Thyroid gland (tissue), 4 donors: ENCODE measurements around the gene ENTHD1. TPM values are rescaled to one million over a fixed set of nuclear protein-coding genes. Genes with fewer than 3 reads are reported as not detected.

Experiments used
- DNase-seq, 2 donors: peaks; one replicate each; pipeline ENCODE4 v3.0.0-alpha.2; 2019
- H3K27ac ChIP-seq, 3 donors: fragments of 200-600 bp; sonication (generic); 1 replicate in 2 of 3; 2 replicates in 1 of 3; pipeline ENCODE4 v1.5.1; 2016 to 2019; ENCODE audit warnings: mild to moderate bottlenecking in 1 of 3, moderate library complexity in 1 of 3
- H3K27me3 ChIP-seq: fragments of 200-600 bp; sonication (generic); one replicate; pipeline ENCODE4 v1.5.1; 2019
- H3K36me3 ChIP-seq, 2 donors: fragments of 200-600 bp; sonication (generic); one replicate each; pipeline ENCODE4 v1.5.1; 2016 to 2019
- H3K4me1 ChIP-seq, 2 donors: fragments of 200-600 bp; sonication (generic); one replicate each; pipeline ENCODE4 v1.5.1; 2017 to 2019
- H3K4me3 ChIP-seq, 3 donors: fragments of 200-600 bp; sonication (generic); replicated peaks in 1 of 3; 1 replicate in 2 of 3; 2 replicates in 1 of 3; pipeline ENCODE4 v1.5.1; 2016; ENCODE audit warnings: mild to moderate bottlenecking in 1 of 3
- H3K9me3 ChIP-seq: fragments of 200-600 bp; sonication (generic); one replicate; pipeline ENCODE4 v1.5.1; 2017
- CTCF ChIP-seq, 6 experiments: fragments of 200-600 bp in 3 of 6; fragments of 450-650 bp in 3 of 6; sonication (generic) in 3 of 6; IDR thresholded peaks; one replicate each; pipeline ENCODE4 v1.5.1; 2016 to 2019; ENCODE audit warnings: antibody characterized with exemption in 6 of 6, mild to moderate bottlenecking in 2 of 6, inconsistent platforms in 1 of 6, moderate library complexity in 1 of 6
- POLR2A ChIP-seq, 2 donors: fragments of 450-650 bp; IDR thresholded peaks; one replicate each; pipeline ENCODE4 v1.6.1; 2017; ENCODE audit warnings: antibody characterized with exemption in 2 of 2, mild to moderate bottlenecking in 2 of 2, moderate library complexity in 1 of 2
- WGBS, 2 donors: methylation state at CpG; one replicate each; pipeline ENCODE4 v1.1.5; 2017; 5-methylcytosine and 5-hydroxymethylcytosine counted together
- intact Hi-C: fragments of 100-400 bp; cut with DNase I; formaldehyde crosslinking; loops from one replicate; pipeline ENCODE4 v1.15.1; 2023
- total RNA-seq, 4 donors: library from RNA; depleted of rRNA; stranded (reverse); fragments of >200 nt; gene quantifications; one replicate each; pipeline ENCODE4 v1.2.3, GENCODE V29; 2016

ENTHD1 gene
- total RNA-seq, 4 donors from 2014 or later, result 1.3 TPM; not detected in 3

- 96 to 97% methylated on average over 8 of the region's 8 CpGs for WGBS, 2 donors
- intact Hi-C loops, result no loop called here
- Histone ChIP-seq H3K36me3 (no peaks in the 10 kb centered on the region), H3K4me3 (no peak overlapping the region), H3K4me1 (no peaks in the 10 kb centered on the region), H3K9me3 (no peaks in the 10 kb centered on the region), H3K27me3 (no peaks in the 10 kb centered on the region), H3K27ac (no peak overlapping the region)
- no peak for TF ChIP-seq CTCF (IDR thresholded peaks at IDR 0.05)
- no peak for TF ChIP-seq POLR2A (IDR thresholded peaks at IDR 0.05)
- no peak for DNase-seq
Observed at GRCh38 chr22:39718921-39719475, 174.6 kb downstream of the ENTHD1 start.

GRCh38 chr22:39718206-39718605 lies 175.4 kb downstream of the ENTHD1 start:
- DNase-seq, result no peak
- H3K36me3 ChIP-seq, result no peaks in the 10 kb centered on the region
- no peaks in the 10 kb centered on the region for H3K9me3 ChIP-seq
- no peak overlapping the region for H3K27ac ChIP-seq
- intact Hi-C loops, result no loop called here
- H3K4me3 ChIP-seq, result no peak overlapping the region
- H3K4me1 ChIP-seq, result no peaks in the 10 kb centered on the region
- H3K27me3 ChIP-seq, result no peaks in the 10 kb centered on the region
- no peak for TF ChIP-seq POLR2A (IDR thresholded peaks at IDR 0.05)
- WGBS, 2 donors, result 82% methylated on average over 7 of the region's 7 CpGs

GRCh38 chr22:39717099-39717498 lies 176.5 kb downstream of the ENTHD1 start:
- H3K4me1 ChIP-seq, result no peaks in the 10 kb centered on the region
- intact Hi-C loops, result no loop called here
- TF ChIP-seq POLR2A (IDR thresholded peaks at IDR 0.05), result no peak
- TF ChIP-seq CTCF (IDR thresholded peaks at IDR 0.05), result no peak
- no peaks in the 10 kb centered on the region for H3K9me3 ChIP-seq
- no peak for DNase-seq
- no peak overlapping the region for H3K27ac ChIP-seq
- 76 to 78% methylated on average over 8 of the region's 8 CpGs for whole genome bisulfite sequencing, 2 donors
- no peak overlapping the region for H3K4me3 ChIP-seq
- H3K36me3 ChIP-seq, result no peaks in the 10 kb centered on the region
- H3K27me3 ChIP-seq, result no peaks in the 10 kb centered on the region

- intact Hi-C loops, result no loop called here
- no peak overlapping the region for H3K4me3 ChIP-seq
Observed at GRCh38 chr22:39716534-39716933, 177.0 kb downstream of the ENTHD1 start.

GRCh38 chr22:39715778-39716495 lies 177.6 kb downstream of the ENTHD1 start:
- 82 to 87% methylated on average over 18 to 23 of the region's 25 CpGs for WGBS, 2 donors
- no peak for DNase-seq
- TF ChIP-seq POLR2A (IDR thresholded peaks at IDR 0.05), result no peak
- no peak for TF ChIP-seq CTCF (IDR thresholded peaks at IDR 0.05)
- no peak overlapping the region for H3K27ac ChIP-seq
- intact Hi-C loops, result no loop called here
- no peaks in the 10 kb centered on the region for H3K27me3 ChIP-seq
- H3K4me3 ChIP-seq, result no peak overlapping the region
- peaks cover 3 to 5% of the 10 kb centered on the region in 2 donors for H3K4me1 ChIP-seq
- no peaks in the 10 kb centered on the region for H3K36me3 ChIP-seq
- H3K9me3 ChIP-seq, result no peaks in the 10 kb centered on the region

More at GRCh38 chr22:39716534-39716933, 177.0 kb downstream of the ENTHD1 start:
- Histone ChIP-seq H3K4me1 (no peaks in the 10 kb centered on the region), H3K27me3 (no peaks in the 10 kb centered on the region), H3K27ac (no peak overlapping the region), H3K36me3 (no peaks in the 10 kb centered on the region), H3K9me3 (no peaks in the 10 kb centered on the region)
- TF ChIP-seq POLR2A (IDR thresholded peaks at IDR 0.05), result no peak
- no peak for TF ChIP-seq CTCF (IDR thresholded peaks at IDR 0.05)
- DNase-seq, result no peak
- 89 to 93% methylated on average over 8 to 10 of the region's 10 CpGs for WGBS, 2 donors
